OCI-LY7 (cell line): ENCODE data around the gene MADD. TPM values are rescaled to one million over a fixed set of nuclear protein-coding genes. Genes with fewer than 3 reads are reported as not detected.

Experiments
- BruUV-seq: library from RNA; stranded (reverse); fragments of 400-500 nt; replicated peaks from 2 replicates; lab custom pipeline; 2021; lab: Mats Ljungman, UMichigan
- CTCF ChIA-PET: fragments of 300-600 bp; sonication (Branson Sonifier 250); formaldehyde crosslinking; loops from one replicate; lab custom pipeline; 2022; ENCODE audit warnings: antibody characterized with exemption; ENCODE audit not compliant: unreplicated experiment; lab: Charles Lee
- POLR2A ChIA-PET: fragments of 300-600 bp; sonication (Branson Sonifier 250); formaldehyde crosslinking; loops from one replicate; lab custom pipeline; 2022; ENCODE audit warnings: antibody characterized with exemption; lab: Charles Lee
- DNase-seq: peaks from one replicate; pipeline ENCODE4 v3.0.0-alpha.2; 2015; ENCODE audit warnings: low spot score
- H2AFZ ChIP-seq: fragments of 200-600 bp; sonication (generic), shearing (Covaris generic); 2 replicates; pipeline ENCODE4 v1.6.1; 2014; ENCODE audit warnings: mild to moderate bottlenecking, antibody characterized with exemption, low read length, moderate library complexity
- H3K27ac ChIP-seq: fragments of 200-600 bp; sonication (generic); 2 replicates; pipeline ENCODE4 v1.5.1; 2014; ENCODE audit warnings: mixed run types, low read depth, mild to moderate bottlenecking, moderate library complexity, low read length, inconsistent platforms; ENCODE audit not compliant: poor library complexity, severe bottlenecking
- H3K36me3 ChIP-seq: fragments of 200-600 bp; sonication (generic); 2 replicates; pipeline ENCODE4 v1.6.1; 2014; ENCODE audit warnings: mild to moderate bottlenecking, antibody characterized with exemption, low read length, moderate library complexity, mixed read lengths; ENCODE audit not compliant: insufficient read depth
- H3K4me1 ChIP-seq: fragments of 200-600 bp; sonication (generic); 2 replicates; pipeline ENCODE4 v1.5.1; 2014; ENCODE audit warnings: mild to moderate bottlenecking, low read length; ENCODE audit not compliant: insufficient read depth, poor library complexity, severe bottlenecking
- H3K4me2 ChIP-seq: fragments of 200-600 bp; sonication (generic); 2 replicates; pipeline ENCODE4 v1.6.1; 2014; ENCODE audit warnings: mild to moderate bottlenecking, low read length
- H3K4me3 ChIP-seq: fragments of 200-600 bp; sonication (generic); 2 replicates; pipeline ENCODE4 v1.5.1; 2014; ENCODE audit warnings: mild to moderate bottlenecking, low read depth, low read length; ENCODE audit not compliant: poor library complexity, severe bottlenecking
- H3K79me2 ChIP-seq: fragments of 200-600 bp; sonication (generic); 2 replicates; pipeline ENCODE4 v1.6.1; 2016; ENCODE audit warnings: low read depth, mild to moderate bottlenecking, low read length, moderate library complexity, mixed read lengths; ENCODE audit not compliant: insufficient read depth
- H3K9me2 ChIP-seq: fragments of 200-600 bp; sonication (generic); 2 replicates; pipeline ENCODE4 v1.6.1; 2016; ENCODE audit warnings: mild to moderate bottlenecking, low read length, mixed read lengths; ENCODE audit not compliant: insufficient read depth
- H3K9me3 ChIP-seq: fragments of 200-600 bp; sonication (generic); 2 replicates; pipeline ENCODE4 v1.6.1; 2014; ENCODE audit warnings: mild to moderate bottlenecking, mixed run types, low read length, mixed read lengths
- H4K20me1 ChIP-seq: fragments of 200-600 bp; sonication (generic); 2 replicates; pipeline ENCODE4 v1.6.1; 2014; ENCODE audit warnings: mild to moderate bottlenecking, antibody characterized with exemption, low read length, moderate library complexity, mixed read lengths; ENCODE audit not compliant: insufficient read depth
- EZH2phosphoT487 ChIP-seq: fragments of 200-600 bp; sonication (generic); IDR thresholded peaks from 2 replicates; pipeline ENCODE4 v1.6.1; 2018; ENCODE audit warnings: low read depth, borderline replicate concordance, mild to moderate bottlenecking, mixed run types, antibody characterized with exemption, low read length, moderate library complexity, mixed read lengths
- intact Hi-C: fragments of 100-400 bp; cut with micrococcal nuclease; formaldehyde crosslinking; loops from one replicate; pipeline ENCODE4 v1.10.0; 2022; ENCODE audit not compliant: unreplicated experiment
- total RNA-seq, 2 experiments: library from RNA; depleted of rRNA in 1 of 2; stranded (reverse); fragments of >200 nt in 1 of 2; shearing (Covaris generic) in 1 of 2; gene quantifications; 2 replicates each; pipeline ENCODE4 v1.2.3, GENCODE V29; 2014 to 2022
- TF ChIP-seq, protein P1 (sequence below): fragments of 200-600 bp; sonication (generic); conservative IDR thresholded peaks from 2 replicates; pipeline ENCODE4 v1.5.1; 2014; ENCODE audit warnings: mild to moderate bottlenecking, antibody characterized with exemption, low read length, moderate library complexity, mixed read lengths

The MADD gene
- total RNA-seq, 2 experiments from 2014 or later, result 32.1 to 47.8 TPM

DNA sequence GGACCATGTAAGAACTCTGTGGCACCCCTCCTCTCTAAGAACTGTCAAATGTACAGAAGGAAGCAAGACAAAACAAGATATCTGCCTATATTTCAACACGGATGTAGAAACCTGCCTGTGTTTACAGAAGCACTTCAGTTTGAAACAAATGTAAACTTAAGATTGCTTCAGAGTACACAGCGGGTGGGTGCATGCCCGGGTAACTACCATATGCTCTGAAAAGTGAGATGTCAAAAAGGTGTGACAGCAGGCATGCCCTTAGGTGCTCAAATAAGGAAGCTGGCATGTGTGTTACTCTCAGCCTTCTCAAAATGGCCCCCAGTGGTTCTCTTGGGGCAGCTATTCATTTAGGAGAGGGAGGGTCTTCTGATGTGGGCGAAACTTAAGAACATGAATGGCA lies 26.5 kb upstream of the MADD start:
- no TSS peak for BruUV-seq
- Histone ChIP-seq H3K4me1 (peaks cover 8% of the 10 kb centered on the region), H3K9me2 (no peaks in the 10 kb centered on the region), H3K9me3 (no peaks in the 10 kb centered on the region), H3K4me3 (no peak overlapping the region), H4K20me1 (no peaks in the 10 kb centered on the region), H3K4me2 (no peak overlapping the region), H3K79me2 (peaks cover 15% of the 10 kb centered on the region; the same call in 1 of the 2 replicates), H2AFZ (no peak overlapping the region), H3K36me3 (peaks cover 69% of the 10 kb centered on the region), H3K27ac (no peak overlapping the region)
- CTCF ChIA-PET, result no interaction called here
- POLR2A ChIA-PET, result interaction anchor here (0.6 kb wide), 1 partner anchor 20 kb away, joined by 3 read pairs; no protein-coding TSS in a partner anchor
- intact Hi-C loops, result no loop called here
- no peak for DNase-seq
- no peak for TF ChIP-seq EZH2phosphoT487
- TF ChIP-seq, protein P1, sequence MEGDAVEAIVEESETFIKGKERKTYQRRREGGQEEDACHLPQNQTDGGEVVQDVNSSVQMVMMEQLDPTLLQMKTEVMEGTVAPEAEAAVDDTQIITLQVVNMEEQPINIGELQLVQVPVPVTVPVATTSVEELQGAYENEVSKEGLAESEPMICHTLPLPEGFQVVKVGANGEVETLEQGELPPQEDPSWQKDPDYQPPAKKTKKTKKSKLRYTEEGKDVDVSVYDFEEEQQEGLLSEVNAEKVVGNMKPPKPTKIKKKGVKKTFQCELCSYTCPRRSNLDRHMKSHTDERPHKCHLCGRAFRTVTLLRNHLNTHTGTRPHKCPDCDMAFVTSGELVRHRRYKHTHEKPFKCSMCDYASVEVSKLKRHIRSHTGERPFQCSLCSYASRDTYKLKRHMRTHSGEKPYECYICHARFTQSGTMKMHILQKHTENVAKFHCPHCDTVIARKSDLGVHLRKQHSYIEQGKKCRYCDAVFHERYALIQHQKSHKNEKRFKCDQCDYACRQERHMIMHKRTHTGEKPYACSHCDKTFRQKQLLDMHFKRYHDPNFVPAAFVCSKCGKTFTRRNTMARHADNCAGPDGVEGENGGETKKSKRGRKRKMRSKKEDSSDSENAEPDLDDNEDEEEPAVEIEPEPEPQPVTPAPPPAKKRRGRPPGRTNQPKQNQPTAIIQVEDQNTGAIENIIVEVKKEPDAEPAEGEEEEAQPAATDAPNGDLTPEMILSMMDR, result no peak

- DNase-seq, result no peak
- POLR2A ChIA-PET, result interaction anchor here (0.6 kb wide), 1 partner anchor 67 kb away, joined by 3 read pairs; no protein-coding TSS in a partner anchor
- CTCF ChIA-PET, result no interaction called here
- Histone ChIP-seq H3K4me2 (no peak overlapping the region), H3K36me3 (peaks cover 58% of the 10 kb centered on the region), H2AFZ (no peak overlapping the region), H3K4me1 (peaks cover 12% of the 10 kb centered on the region), H3K9me3 (no peaks in the 10 kb centered on the region), H3K79me2 (peaks cover 20% of the 10 kb centered on the region; the same call in 1 of the 2 replicates), H3K27ac (no peak overlapping the region), H4K20me1 (no peaks in the 10 kb centered on the region), H3K4me3 (no peak overlapping the region), H3K9me2 (no peaks in the 10 kb centered on the region)
- TF ChIP-seq EZH2phosphoT487, result no peak
- TF ChIP-seq, protein P1, result no peak
- BruUV-seq, result no TSS peak
- intact Hi-C loops, result no loop called here
These were observed 25.2 kb upstream of the MADD start for GRCh38 chr11:47244448-47245350.
